ENCODE results near the gene HSD11B2. TPM values are rescaled to one million over a fixed set of nuclear protein-coding genes. Genes with fewer than 3 reads are reported as not detected.

Gene HSD11B2
- total RNA-seq, 1 experiment from 2014 or later: 9.7 TPM

- H3K36me3 ChIP-seq (ENCODE audit: control insufficient read depth in 1 of 2, insufficient read depth in 2 of 2, low read length in 2 of 2): no peaks in the 10 kb centered on the region
- ChIA-PET CTCF (no interaction called here), POLR2A (no interaction called here), RAD21 (ENCODE audit: low non-redundant PET in 1 of 2, low total read pairs in 2 of 2, uncharacterized antibody in 2 of 2, unreplicated experiment in 2 of 2) (no interaction called here)
- intact Hi-C loops (cut with micrococcal nuclease): no loop called here
- no peaks in the 10 kb centered on the region for H4K20me1 ChIP-seq (ENCODE audit: insufficient read depth)
- H3K79me2 ChIP-seq (ENCODE audit: insufficient read depth, low read length): peaks cover 17% of the 10 kb centered on the region
- no peak overlapping the region for H3K27ac ChIP-seq (ENCODE audit: low read depth, low read length)
- no peak overlapping the region for H3K4me3 ChIP-seq (replicated peaks in 1 of 2; ENCODE audit: low read depth in 1 of 2, low read length in 2 of 2)
- H2AFZ ChIP-seq (ENCODE audit: low read depth, low read length, poor library complexity, severe bottlenecking): no peak overlapping the region
- DNase-seq (ENCODE audit: low read depth, low spot score): no peak
- no peaks in the 10 kb centered on the region for H3K27me3 ChIP-seq (ENCODE audit: insufficient read depth, low read length)
- H3K9ac ChIP-seq (ENCODE audit: low read length): no peak overlapping the region
- ATAC-seq: no peak
- no peaks in the 10 kb centered on the region for H3K9me2 ChIP-seq (ENCODE audit: insufficient read depth)
- no peak for TF ChIP-seq ZNF274 (IDR thresholded peaks at IDR 0.05; ENCODE audit: low read depth, low read length)
- no peak for TF ChIP-seq YY1 (IDR thresholded peaks at IDR 0.05; ENCODE audit: extremely low read depth, insufficient replicate concordance, low read depth, low read length)
- TF ChIP-seq EZH2phosphoT487 (IDR thresholded peaks at IDR 0.05; ENCODE audit: borderline replicate concordance): no peak
- peaks cover 12 to 20% of the 10 kb centered on the region in 2 experiments for H3K4me1 ChIP-seq (ENCODE audit: control insufficient read depth in 1 of 2, insufficient read depth in 2 of 2, low read length in 2 of 2)
- no TSS peak for BruUV-seq (replicated peaks)
- no peak overlapping the region for H3K4me2 ChIP-seq (ENCODE audit: low read length)
- H3K9me3 ChIP-seq (ENCODE audit: control insufficient read depth in 1 of 2, insufficient read depth in 1 of 2, low read depth in 1 of 2, low read length in 2 of 2): no peaks in the 10 kb centered on the region
These were observed 53.0 kb downstream of the HSD11B2 start for GRCh38 chr16:67483731-67484525.

DNA sequence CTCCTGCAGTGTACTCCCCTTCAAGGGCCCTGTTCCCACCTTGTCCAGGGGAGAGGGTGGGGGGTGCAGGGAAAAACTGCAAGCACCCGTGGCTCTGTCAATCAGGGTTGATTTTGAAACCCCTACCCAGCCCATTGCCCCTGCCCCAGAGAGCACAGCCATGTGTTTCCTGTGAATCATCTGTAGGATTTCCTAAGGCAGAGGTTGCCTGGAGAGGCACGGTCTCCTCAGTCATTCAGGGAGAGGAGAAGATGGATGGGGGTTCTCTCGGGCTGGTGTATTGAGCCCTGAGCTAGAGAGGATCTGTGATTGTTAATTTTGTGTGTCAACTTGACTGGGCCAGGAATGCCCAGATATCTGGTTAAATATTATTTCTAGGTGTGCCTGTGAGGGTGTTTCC lies 55.9 kb downstream of the HSD11B2 start:
- no peak overlapping the region for H3K4me3 ChIP-seq (replicated peaks in 1 of 2; ENCODE audit: low read depth in 1 of 2, low read length in 2 of 2)
- ChIA-PET RAD21 (ENCODE audit: low non-redundant PET in 1 of 2, low total read pairs in 2 of 2, uncharacterized antibody in 2 of 2, unreplicated experiment in 2 of 2) (no interaction called here), POLR2A (no interaction called here)
- no peak for TF ChIP-seq ELF1 (IDR thresholded peaks at IDR 0.05; ENCODE audit: borderline replicate concordance, low read depth)
- no peak for TF ChIP-seq MAX (IDR thresholded peaks at IDR 0.05)
- no peak for TF ChIP-seq POLR2AphosphoS5 (IDR thresholded peaks at IDR 0.05; ENCODE audit: low read depth, low read length)
- no peak for TF ChIP-seq TCF7L2 (IDR thresholded peaks at IDR 0.05; ENCODE audit: borderline replicate concordance, extremely low read depth, insufficient read depth, insufficient read length)
- TF ChIP-seq SIN3A (IDR thresholded peaks at IDR 0.05; ENCODE audit: low read depth): no peak
- TF ChIP-seq, protein P1, sequence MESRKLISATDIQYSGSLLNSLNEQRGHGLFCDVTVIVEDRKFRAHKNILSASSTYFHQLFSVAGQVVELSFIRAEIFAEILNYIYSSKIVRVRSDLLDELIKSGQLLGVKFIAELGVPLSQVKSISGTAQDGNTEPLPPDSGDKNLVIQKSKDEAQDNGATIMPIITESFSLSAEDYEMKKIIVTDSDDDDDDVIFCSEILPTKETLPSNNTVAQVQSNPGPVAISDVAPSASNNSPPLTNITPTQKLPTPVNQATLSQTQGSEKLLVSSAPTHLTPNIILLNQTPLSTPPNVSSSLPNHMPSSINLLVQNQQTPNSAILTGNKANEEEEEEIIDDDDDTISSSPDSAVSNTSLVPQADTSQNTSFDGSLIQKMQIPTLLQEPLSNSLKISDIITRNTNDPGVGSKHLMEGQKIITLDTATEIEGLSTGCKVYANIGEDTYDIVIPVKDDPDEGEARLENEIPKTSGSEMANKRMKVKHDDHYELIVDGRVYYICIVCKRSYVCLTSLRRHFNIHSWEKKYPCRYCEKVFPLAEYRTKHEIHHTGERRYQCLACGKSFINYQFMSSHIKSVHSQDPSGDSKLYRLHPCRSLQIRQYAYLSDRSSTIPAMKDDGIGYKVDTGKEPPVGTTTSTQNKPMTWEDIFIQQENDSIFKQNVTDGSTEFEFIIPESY (IDR thresholded peaks at IDR 0.05; ENCODE audit: extremely low read depth, insufficient replicate concordance, low read length): no peak
- no peak for TF ChIP-seq CTCF (IDR thresholded peaks at IDR 0.05 in 2 of 3, conservative IDR thresholded peaks at IDR 0.05 in 1 of 3; ENCODE audit: borderline replicate concordance in 1 of 3, insufficient read depth in 1 of 3, low read depth in 2 of 3, low read length in 2 of 3)

More for the DNA sequence above, 55.9 kb downstream of the HSD11B2 start:
- Histone ChIP-seq H3K27me3 (ENCODE audit: insufficient read depth, low read length) (no peaks in the 10 kb centered on the region), H3K36me3 (ENCODE audit: control insufficient read depth in 1 of 2, insufficient read depth in 2 of 2, low read length in 2 of 2) (no peaks in the 10 kb centered on the region), H2AFZ (ENCODE audit: low read depth, low read length, poor library complexity, severe bottlenecking) (no peak overlapping the region), H4K20me1 (ENCODE audit: insufficient read depth) (no peaks in the 10 kb centered on the region), H3K9me3 (ENCODE audit: control insufficient read depth in 1 of 2, insufficient read depth in 1 of 2, low read depth in 1 of 2, low read length in 2 of 2) (no peaks in the 10 kb centered on the region; a peak in 1 of 4 replicates), H3K9ac (ENCODE audit: low read length) (no peak overlapping the region), H3K4me1 (ENCODE audit: control insufficient read depth in 1 of 2, insufficient read depth in 2 of 2, low read length in 2 of 2) (peaks cover 4 to 7% of the 10 kb centered on the region in 2 experiments), H3K79me2 (ENCODE audit: insufficient read depth, low read length) (no peaks in the 10 kb centered on the region), H3K27ac (ENCODE audit: low read depth, low read length) (no peak overlapping the region), H3K4me2 (ENCODE audit: low read length) (no peak overlapping the region), H3K9me2 (ENCODE audit: insufficient read depth) (no peaks in the 10 kb centered on the region)
- no peak for DNase-seq (ENCODE audit: low read depth, low spot score)
- CTCF ChIA-PET: no interaction called here
- intact Hi-C loops (cut with micrococcal nuclease): no loop called here
- no TSS peak for BruUV-seq (replicated peaks)
- no peak for ATAC-seq

Measured in HCT116 (cell line).